Measurements from ENCODE around the gene SCMH1.

- TF ChIP-seq, protein P1, sequence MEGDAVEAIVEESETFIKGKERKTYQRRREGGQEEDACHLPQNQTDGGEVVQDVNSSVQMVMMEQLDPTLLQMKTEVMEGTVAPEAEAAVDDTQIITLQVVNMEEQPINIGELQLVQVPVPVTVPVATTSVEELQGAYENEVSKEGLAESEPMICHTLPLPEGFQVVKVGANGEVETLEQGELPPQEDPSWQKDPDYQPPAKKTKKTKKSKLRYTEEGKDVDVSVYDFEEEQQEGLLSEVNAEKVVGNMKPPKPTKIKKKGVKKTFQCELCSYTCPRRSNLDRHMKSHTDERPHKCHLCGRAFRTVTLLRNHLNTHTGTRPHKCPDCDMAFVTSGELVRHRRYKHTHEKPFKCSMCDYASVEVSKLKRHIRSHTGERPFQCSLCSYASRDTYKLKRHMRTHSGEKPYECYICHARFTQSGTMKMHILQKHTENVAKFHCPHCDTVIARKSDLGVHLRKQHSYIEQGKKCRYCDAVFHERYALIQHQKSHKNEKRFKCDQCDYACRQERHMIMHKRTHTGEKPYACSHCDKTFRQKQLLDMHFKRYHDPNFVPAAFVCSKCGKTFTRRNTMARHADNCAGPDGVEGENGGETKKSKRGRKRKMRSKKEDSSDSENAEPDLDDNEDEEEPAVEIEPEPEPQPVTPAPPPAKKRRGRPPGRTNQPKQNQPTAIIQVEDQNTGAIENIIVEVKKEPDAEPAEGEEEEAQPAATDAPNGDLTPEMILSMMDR (IDR thresholded peaks at IDR 0.05; ENCODE audit: poor library complexity) = no peak
- no peak for TF ChIP-seq EZH2 (IDR thresholded peaks at IDR 0.05; ENCODE audit: borderline replicate concordance)
- TF ChIP-seq EZH2phosphoT487 (IDR thresholded peaks at IDR 0.05; ENCODE audit: low read depth, severe bottlenecking, unreplicated experiment) = no peak
Observed at GRCh38 chr1:40981691-40982448, 260.2 kb downstream of the SCMH1 start.

Measured in hepatocyte (in vitro differentiated cells).